ENCODE results near the gene WDPCP. TPM values are rescaled to one million over a fixed set of nuclear protein-coding genes. Genes with fewer than 3 reads are reported as not detected.

The WDPCP gene
- total and polyA plus RNA-seq, 2 of the 4 experiments (the other 2 are of a cell fraction) = 2.2 to 10.2 TPM

GRCh38 chr2:63163161-63163820 lies 425.0 kb downstream of the WDPCP start:
- Histone ChIP-seq H4K20me1 (ENCODE audit: insufficient read depth, low read length) (no peaks in the 10 kb centered on the region), H3K4ac (ENCODE audit: low read depth, low read length) (no peak overlapping the region), H3K27me3 (ENCODE audit: control insufficient read depth, insufficient read depth, low read length) (no peaks in the 10 kb centered on the region), H3K27ac (ENCODE audit: insufficient read depth, low read length) (no peak overlapping the region), H3K4me2 (ENCODE audit: low read depth, low read length) (no peak overlapping the region), H4K91ac (ENCODE audit: insufficient read depth, low read depth, low read length) (no peak overlapping the region), H2AK9ac (replicated peaks; ENCODE audit: low read depth, low read length, poor library complexity) (no peak overlapping the region), H3K4me1 (ENCODE audit: control insufficient read depth, insufficient read depth, low read length) (no peaks in the 10 kb centered on the region), H4K5ac (ENCODE audit: low read depth, low read length) (no peak overlapping the region), H3K14ac (replicated peaks; ENCODE audit: low read depth, low read length) (no peak overlapping the region), H2BK20ac (ENCODE audit: low read depth, low read length) (no peak overlapping the region), H3K79me1 (ENCODE audit: low read depth in 1 of 2, low read length in 2 of 2) (no peaks in the 10 kb centered on the region), H2BK120ac (ENCODE audit: low read depth, low read length) (no peak overlapping the region), H3K9ac (ENCODE audit: low read depth, low read length) (no peak overlapping the region), H3K56ac (ENCODE audit: extremely low read depth, insufficient read depth, low read length) (no peak overlapping the region), H3K9me1 (ENCODE audit: insufficient read depth, low read length) (no peaks in the 10 kb centered on the region), H3K9me3 (ENCODE audit: control insufficient read depth, insufficient read depth, low read length) (0 out of 2 replicates have a peak, but pooled peaks cover 3% of the 10 kb centered on the region), H3K18ac (ENCODE audit: low read depth, low read length) (no peak overlapping the region), H2AK5ac (ENCODE audit: low read depth, low read length) (no peak overlapping the region), H2BK15ac (ENCODE audit: low read depth, low read length) (no peak overlapping the region), H4K8ac (ENCODE audit: low read depth in 2 of 2, low read length in 2 of 2) (no peak overlapping the region), H3K23ac (ENCODE audit: low read depth, low read length) (no peak overlapping the region), H3K4me3 (ENCODE audit: insufficient read depth, low read depth, low read length) (no peak overlapping the region), H3K36me3 (ENCODE audit: control insufficient read depth, insufficient read depth, low read length) (no peaks in the 10 kb centered on the region), H2AFZ (replicated peaks; ENCODE audit: low read length, poor library complexity) (no peak overlapping the region), H2BK5ac (ENCODE audit: low read depth, low read length, poor library complexity, severe bottlenecking) (no peak overlapping the region)
- POLR2A ChIA-PET (ENCODE audit: unreplicated experiment) = no interaction called here
- BruUV-seq (replicated peaks) = no TSS peak
- CTCF ChIA-PET = interaction anchor here (0.6 kb wide), 1 partner anchor 40 kb away, joined by 6 read pairs; no protein-coding TSS in a partner anchor
- DNase-seq = no peak
- TF ChIP-seq SMC3 (IDR thresholded peaks at IDR 0.05; ENCODE audit: low read depth, low read length) = no peak
- TF ChIP-seq BHLHE40 (IDR thresholded peaks at IDR 0.05; ENCODE audit: low read depth, low read length) = no peak
- no peak for TF ChIP-seq RFX5 (IDR thresholded peaks at IDR 0.05; ENCODE audit: low read depth, low read length)
- TF ChIP-seq RCOR1 (IDR thresholded peaks at IDR 0.05; ENCODE audit: insufficient replicate concordance, low read length) = no peak
- no peak for TF ChIP-seq USF2 (IDR thresholded peaks at IDR 0.05; ENCODE audit: low read depth, low read length)
- no peak for TF ChIP-seq CHD1 (IDR thresholded peaks at IDR 0.05; ENCODE audit: low read depth, low read length)
- TF ChIP-seq MAFK (IDR thresholded peaks at IDR 0.05; ENCODE audit: low read depth, low read length) = no peak
- no peak for TF ChIP-seq ELK1 (IDR thresholded peaks at IDR 0.05; ENCODE audit: borderline replicate concordance, low read depth, low read length)
- no peak for TF ChIP-seq FOS (IDR thresholded peaks at IDR 0.05; ENCODE audit: low read depth, low read length)
- TF ChIP-seq CTCF (conservative IDR thresholded peaks at IDR 0.05; ENCODE audit: low read depth, low read length) = no peak
- no peak for TF ChIP-seq CEBPB (IDR thresholded peaks at IDR 0.05; ENCODE audit: low read depth, low read length)
- TF ChIP-seq RAD21 (IDR thresholded peaks at IDR 0.05; ENCODE audit: low read length) = no peak
- dilution Hi-C loops (cut with HindIII; ENCODE audit: low sequenced_read_pairs, unreplicated experiment) (no loop called here), intact Hi-C loops (cut with micrococcal nuclease) (no loop called here), in situ Hi-C loops (cut with MboI; ENCODE audit: low sequenced_read_pairs) (no loop called here)
- no peak for ATAC-seq (ENCODE audit: low read depth)
- no CpG with 5 or more reads among the region's 1 CpG for WGBS, 2 experiments (ENCODE audit: extremely low coverage in 2 of 2, insufficient read length in 1 of 2)

Data from IMR-90 (cell line).